Stomach (tissue), 4 donors: ENCODE measurements around the gene TUBGCP2.

ENCODE experiments used
- EP300 ChIP-seq: sonication (generic); formaldehyde crosslinking; IDR thresholded peaks from one replicate; pipeline ENCODE4 v1.6.1; 2017; ENCODE audit warnings: antibody characterized with exemption
- POLR2A ChIP-seq, 4 donors: fragments of 450-650 bp; IDR thresholded peaks; one replicate each; pipeline ENCODE4 v1.6.1; 2016; ENCODE audit warnings: antibody characterized with exemption in 4 of 4, control low read depth in 2 of 4, mild to moderate bottlenecking in 1 of 4, moderate library complexity in 1 of 4
- POLR2AphosphoS5 ChIP-seq, 3 donors: sonication (generic); formaldehyde crosslinking; IDR thresholded peaks; one replicate each; pipeline ENCODE4 v1.6.1; 2016; ENCODE audit warnings: antibody characterized with exemption in 3 of 3
- TF ChIP-seq, protein P1 (sequence below), 7 experiments: fragments of 450-650 bp in 4 of 7; fragments of 200-600 bp in 3 of 7; sonication (generic) in 3 of 7; IDR thresholded peaks; one replicate each; pipeline ENCODE4 v1.5.1; 2016 to 2019; ENCODE audit warnings: antibody characterized with exemption in 7 of 7, control low read depth in 2 of 7, mild to moderate bottlenecking in 1 of 7

DNA sequence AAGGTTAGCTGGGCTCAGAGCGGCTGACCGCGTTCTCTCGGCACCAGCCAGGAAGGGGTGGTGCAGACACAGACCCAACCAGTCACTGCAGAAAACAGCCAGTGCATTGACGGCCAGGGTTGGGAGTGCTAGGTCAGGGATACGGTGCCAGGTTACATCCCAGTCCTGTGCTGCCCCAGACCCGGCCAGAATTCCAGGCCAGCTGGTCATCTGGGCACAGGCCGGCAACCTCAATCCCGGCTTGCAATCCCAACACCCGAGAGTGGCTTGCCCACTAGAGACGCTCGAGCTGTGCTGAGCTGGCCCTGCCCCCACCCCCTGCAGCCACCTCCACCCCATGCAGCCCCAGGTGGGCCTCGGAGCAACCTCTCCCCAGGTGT is 42.3 kb upstream of the TUBGCP2 start:
- TF ChIP-seq POLR2A (IDR thresholded peaks at IDR 0.05) (no peak), EP300 (no peak), POLR2AphosphoS5 (IDR thresholded peaks at IDR 0.05) (no peak)
- TF ChIP-seq, protein P1, sequence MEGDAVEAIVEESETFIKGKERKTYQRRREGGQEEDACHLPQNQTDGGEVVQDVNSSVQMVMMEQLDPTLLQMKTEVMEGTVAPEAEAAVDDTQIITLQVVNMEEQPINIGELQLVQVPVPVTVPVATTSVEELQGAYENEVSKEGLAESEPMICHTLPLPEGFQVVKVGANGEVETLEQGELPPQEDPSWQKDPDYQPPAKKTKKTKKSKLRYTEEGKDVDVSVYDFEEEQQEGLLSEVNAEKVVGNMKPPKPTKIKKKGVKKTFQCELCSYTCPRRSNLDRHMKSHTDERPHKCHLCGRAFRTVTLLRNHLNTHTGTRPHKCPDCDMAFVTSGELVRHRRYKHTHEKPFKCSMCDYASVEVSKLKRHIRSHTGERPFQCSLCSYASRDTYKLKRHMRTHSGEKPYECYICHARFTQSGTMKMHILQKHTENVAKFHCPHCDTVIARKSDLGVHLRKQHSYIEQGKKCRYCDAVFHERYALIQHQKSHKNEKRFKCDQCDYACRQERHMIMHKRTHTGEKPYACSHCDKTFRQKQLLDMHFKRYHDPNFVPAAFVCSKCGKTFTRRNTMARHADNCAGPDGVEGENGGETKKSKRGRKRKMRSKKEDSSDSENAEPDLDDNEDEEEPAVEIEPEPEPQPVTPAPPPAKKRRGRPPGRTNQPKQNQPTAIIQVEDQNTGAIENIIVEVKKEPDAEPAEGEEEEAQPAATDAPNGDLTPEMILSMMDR (IDR thresholded peaks at IDR 0.05): no peak
